ENCODE data around the gene RAMAC. TPM values are rescaled to one million over a fixed set of nuclear protein-coding genes. Genes with fewer than 3 reads are reported as not detected.

RAMAC gene
- total and polyA plus RNA-seq, 10 of the 15 experiments (the other 5 are each of a cell fraction or from before 2014, with no cell fraction given), result 22.4 to 109 (median 41.7) TPM

DNA sequence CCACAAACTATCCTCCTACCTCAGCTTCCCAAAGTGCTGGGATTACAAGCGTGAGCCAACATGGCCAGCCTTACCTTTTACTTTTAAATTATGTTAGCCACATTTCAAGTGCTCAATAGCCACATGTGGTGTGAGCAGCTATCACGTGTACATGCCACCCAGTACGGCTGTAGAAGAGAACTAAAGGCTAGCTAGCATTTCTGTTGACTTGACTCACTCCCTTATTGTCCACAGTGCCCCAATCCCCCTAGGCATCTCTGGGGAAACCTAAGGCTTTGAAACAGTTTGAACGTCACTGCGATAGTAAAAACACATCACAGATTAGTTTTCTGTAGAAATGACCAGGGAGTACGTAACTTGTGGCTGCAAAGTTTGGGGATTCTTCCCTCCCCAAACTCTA lies 13.4 kb downstream of the RAMAC start:
- POLR2A ChIA-PET, result interaction anchor here (0.8 kb wide), 1 partner anchor 469 kb away, joined by 3 read pairs; no protein-coding TSS in a partner anchor
- no peak for FAIRE-seq
- BruUV-seq (replicated peaks), result no TSS peak

More for the DNA sequence above, 13.4 kb downstream of the RAMAC start:
- intact Hi-C loops (cut with micrococcal nuclease; ENCODE audit: unreplicated experiment), result no loop called here
- H3K9me3 ChIP-seq (replicated peaks; ENCODE audit: control insufficient read depth, insufficient read depth, low read length), result no peaks in the 10 kb centered on the region
- no peak for ATAC-seq
- H3K79me2 ChIP-seq (ENCODE audit: control insufficient read depth, insufficient read depth, low read length), result no peaks in the 10 kb centered on the region
- no peak overlapping the region for H3K27ac ChIP-seq (ENCODE audit: control insufficient read depth, insufficient read depth)
- ChIA-PET CTCF (interaction anchor here (0.6 to 4.2 kb wide), 18 partner anchors 11 to 559 kb away, joined by 3 to 43 read pairs (median 5); partner anchors contain the start of genes C15orf40, RAMAC and RPS17), SMC1A (ENCODE audit: uncharacterized antibody, unreplicated experiment) (interaction anchor here (0.8 to 1.8 kb wide), 16 partner anchors 10 to 469 kb away, joined by 3 to 16 read pairs (median 4); partner anchors contain the start of gene RPS17), RAD21 (ENCODE audit: unreplicated experiment) (interaction anchor here (0.7 to 1.7 kb wide), 8 partner anchors 10 to 468 kb away, joined by 3 to 9 read pairs (median 3); partner anchors contain the start of gene C15orf40)
- H3K4me1 ChIP-seq (ENCODE audit: control insufficient read depth, insufficient read depth, low read length), result no peaks in the 10 kb centered on the region; the same call in 1 of the 2 replicates
- no peaks in the 10 kb centered on the region for H4K20me1 ChIP-seq (ENCODE audit: control insufficient read depth, insufficient read depth)
- in situ Hi-C loops (cut with MboI), result no loop called here
- H2AFZ ChIP-seq (ENCODE audit: control insufficient read depth, low read depth, low read length), result no peak overlapping the region
- no peak overlapping the region for H3K4me3 ChIP-seq
- no peak for DNase-seq (ENCODE audit: low read depth, low spot score)
- WGBS (ENCODE audit: insufficient coverage, insufficient replicate concordance, low lambda C conversion rate, missing lambda C conversion rate), result 88% methylated on average over 6 of the region's 6 CpGs
- H3K36me3 ChIP-seq (ENCODE audit: control insufficient read depth in 2 of 2, insufficient read depth in 2 of 2, low read length in 1 of 2), result no peaks in the 10 kb centered on the region
- H3K27me3 ChIP-seq (replicated peaks in 1 of 2; ENCODE audit: control insufficient read depth in 2 of 2, insufficient read depth in 2 of 2, low read length in 1 of 2), result no peaks in the 10 kb centered on the region
- TF ChIP-seq BCL11A (IDR thresholded peaks at IDR 0.05; ENCODE audit: low read depth, low read length) (no peak), SMAD5 (IDR thresholded peaks at IDR 0.05; ENCODE audit: low read depth) (no peak), ZNF24 (IDR thresholded peaks at IDR 0.05) (no peak), ATF2 (IDR thresholded peaks at IDR 0.05; ENCODE audit: low read length) (no peak)
- no peak overlapping the region for H3K4me2 ChIP-seq (ENCODE audit: control insufficient read depth, insufficient read depth)
- no peak overlapping the region for H3K9ac ChIP-seq (ENCODE audit: control insufficient read depth, insufficient read depth, low read length)
